GM23248 (cell line): Measurements from ENCODE around the gene TAS2R40. TPM values are rescaled to one million over a fixed set of nuclear protein-coding genes. Genes with fewer than 3 reads are reported as not detected.
"Not testable (repeated sequence)": the region's sequence is repeated elsewhere in the genome, so short reads cannot be mapped to it uniquely, and the experiment has no call there.

Experiments
- DNase-seq: peaks from one replicate; pipeline ENCODE4 v3.0.0-alpha.2; 2015
- H2AFZ ChIP-seq: fragments of 200-600 bp; sonication (generic); 2 replicates; pipeline ENCODE4 v1.6.1; 2016; ENCODE audit warnings: antibody characterized with exemption
- H3F3A ChIP-seq: fragments of 200-600 bp; sonication (generic); 2 replicates; pipeline ENCODE4 v1.6.1; 2016; ENCODE audit warnings: mild to moderate bottlenecking, antibody characterized with exemption, mixed run types; ENCODE audit not compliant: insufficient read depth
- H3K27ac ChIP-seq: fragments of 200-600 bp; sonication (generic); 2 replicates; pipeline ENCODE4 v1.5.1; 2016; ENCODE audit warnings: mild to moderate bottlenecking
- H3K27me3 ChIP-seq: fragments of 200-600 bp; sonication (generic); replicated peaks from 2 replicates; pipeline ENCODE4 v1.6.1; 2016; ENCODE audit warnings: mild to moderate bottlenecking; ENCODE audit not compliant: insufficient read depth
- H3K36me3 ChIP-seq: fragments of 200-600 bp; sonication (generic); 2 replicates; pipeline ENCODE4 v1.6.1; 2016; ENCODE audit warnings: low read depth, mild to moderate bottlenecking
- H3K4me1 ChIP-seq: fragments of 200-600 bp; sonication (generic); 2 replicates; pipeline ENCODE4 v1.6.1; 2016; ENCODE audit warnings: mild to moderate bottlenecking; ENCODE audit not compliant: insufficient read depth
- H3K4me2 ChIP-seq: fragments of 200-600 bp; sonication (generic); one replicate; pipeline ENCODE4 v1.6.1; 2016; ENCODE audit warnings: mild to moderate bottlenecking; ENCODE audit not compliant: unreplicated experiment
- H3K4me3 ChIP-seq: fragments of 200-600 bp; sonication (generic); 2 replicates; pipeline ENCODE4 v1.5.1; 2016; ENCODE audit warnings: mild to moderate bottlenecking
- H3K79me2 ChIP-seq: fragments of 200-600 bp; sonication (generic); 2 replicates; pipeline ENCODE4 v1.6.1; 2016; ENCODE audit warnings: mild to moderate bottlenecking; ENCODE audit not compliant: insufficient read depth
- H3K9ac ChIP-seq: fragments of 200-600 bp; sonication (generic); 2 replicates; pipeline ENCODE4 v1.6.1; 2016; ENCODE audit warnings: mild to moderate bottlenecking
- H3K9me2 ChIP-seq: fragments of 200-600 bp; sonication (generic); 2 replicates; pipeline ENCODE4 v1.6.1; 2016; ENCODE audit warnings: mixed run types, mild to moderate bottlenecking, moderate library complexity; ENCODE audit not compliant: insufficient read depth
- H3K9me3 ChIP-seq: fragments of 200-600 bp; sonication (generic); one replicate; pipeline ENCODE4 v1.6.1; 2017; ENCODE audit warnings: low read depth
- H4K20me1 ChIP-seq: fragments of 200-600 bp; sonication (generic); 2 replicates; pipeline ENCODE4 v1.6.0; 2016; ENCODE audit not compliant: insufficient read depth
- EZH2 ChIP-seq: fragments of 200-600 bp; sonication (generic); IDR thresholded peaks from 2 replicates; pipeline ENCODE4 v1.6.1; 2018; ENCODE audit warnings: antibody characterized with exemption, mild to moderate bottlenecking; ENCODE audit not compliant: insufficient read depth, poor library complexity, severe bottlenecking
- EZH2phosphoT487 ChIP-seq: fragments of 200-600 bp; sonication (generic); IDR thresholded peaks from 2 replicates; pipeline ENCODE4 v1.6.1; 2018; ENCODE audit warnings: antibody characterized with exemption, moderate library complexity, mild to moderate bottlenecking, low read depth; ENCODE audit not compliant: insufficient read depth
- WGBS, 2 experiments: methylation state at CpG; one replicate each; pipeline ENCODE4 v1.1.6; 2015 to 2017; ENCODE audit warnings: low lambda C conversion rate in 2 of 2, low coverage in 1 of 2; ENCODE audit errors: missing lambda C conversion rate in 2 of 2; 5-methylcytosine and 5-hydroxymethylcytosine counted together
- in situ Hi-C: fragments of 300-500 bp; cut with MboI; formaldehyde crosslinking; loops from 2 replicates; pipeline ENCODE4 v1.15.0; 2020
- polyA plus RNA-seq: library from polyadenylated mRNA; unstranded; fragments of >200 nt; fragmentation: Nextera tagmentation; extraction: Ambion mirVana; gene quantifications from 2 replicates; pipeline ENCODE4 v1.2.1, GENCODE V29; 2016
- total RNA-seq: library from RNA; depleted of rRNA; stranded (reverse); fragments of >200 nt; shearing (Covaris generic); gene quantifications from 2 replicates; pipeline ENCODE4 v1.2.3, GENCODE V29; 2014

TAS2R40 gene
- total and polyA plus RNA-seq, 2 experiments from 2014 or later, result not detected

- Histone ChIP-seq H3K27ac (no peak overlapping the region), H3K9me3 (no peaks in the 10 kb centered on the region), H3K4me3 (no peak overlapping the region), H2AFZ (peak overlapping the region; percentile 54; the same call in 1 of the 2 replicates), H3K36me3 (no peaks in the 10 kb centered on the region), H3K27me3 (no peaks in the 10 kb centered on the region), H3K9me2 (no peaks in the 10 kb centered on the region), H3F3A (no peaks in the 10 kb centered on the region), H3K4me2 (no peak overlapping the region), H4K20me1 (no peaks in the 10 kb centered on the region), H3K9ac (no peak overlapping the region), H3K4me1 (no peaks in the 10 kb centered on the region), H3K79me2 (peaks cover 5% of the 10 kb centered on the region; the same call in 1 of the 2 replicates)
- DNase-seq, result no peak
- 57 to 58% methylated on average over 2 of the region's 2 CpGs for WGBS, 2 experiments
- no peak for TF ChIP-seq EZH2
- TF ChIP-seq EZH2phosphoT487, result no peak
- in situ Hi-C loops, result no loop called here
These were observed 37.0 kb downstream of the TAS2R40 start for GRCh38 chr7:143258831-143259230.

- TF ChIP-seq EZH2phosphoT487 (no peak), EZH2 (no peak)
- 86 to 98% methylated on average over 2 of the region's 2 CpGs for WGBS, 2 experiments
- Histone ChIP-seq H3K4me3 (no peak overlapping the region), H3K79me2 (peaks cover 12% of the 10 kb centered on the region), H3K27ac (no peak overlapping the region), H3K9me3 (no peaks in the 10 kb centered on the region), H3K27me3 (no peaks in the 10 kb centered on the region), H4K20me1 (no peaks in the 10 kb centered on the region), H3K36me3 (no peaks in the 10 kb centered on the region), H3K9ac (no peak overlapping the region), H3F3A (no peaks in the 10 kb centered on the region), H3K4me2 (no peak overlapping the region), H2AFZ (no peak overlapping the region), H3K9me2 (no peaks in the 10 kb centered on the region), H3K4me1 (peaks cover 5% of the 10 kb centered on the region; the same call in 1 of the 2 replicates)
- no peak for DNase-seq
- in situ Hi-C loops, result no loop called here
These were observed 37.9 kb downstream of the TAS2R40 start for GRCh38 chr7:143259765-143260164.

GRCh38 chr7:143261901-143262300, 40.1 kb downstream of the TAS2R40 start:
- no peak for TF ChIP-seq EZH2phosphoT487
- no peak for TF ChIP-seq EZH2
- no peaks in the 10 kb centered on the region for H3F3A ChIP-seq
- H3K9ac ChIP-seq, result no peak overlapping the region
- DNase-seq, result no peak
- H3K4me3 ChIP-seq, result no peak overlapping the region
- H4K20me1 ChIP-seq, result no peaks in the 10 kb centered on the region
- H3K79me2 ChIP-seq, result peaks cover 12% of the 10 kb centered on the region
- 72 to 82% methylated on average over 1 of the region's 1 CpG for WGBS, 2 experiments
- H3K27me3 ChIP-seq, result no peaks in the 10 kb centered on the region
- H3K4me1 ChIP-seq, result peaks cover 5% of the 10 kb centered on the region; the same call in 1 of the 2 replicates
- H3K27ac ChIP-seq, result no peak overlapping the region
- H3K36me3 ChIP-seq, result 0 out of 2 replicates have a peak, but pooled peaks cover 4% of the 10 kb centered on the region
- H3K4me2 ChIP-seq, result no peak overlapping the region
- no peak overlapping the region; the same call in 1 of the 2 replicates for H2AFZ ChIP-seq
- H3K9me3 ChIP-seq, result no peaks in the 10 kb centered on the region
- H3K9me2 ChIP-seq, result no peaks in the 10 kb centered on the region
- in situ Hi-C loops, result no loop called here

GRCh38 chr7:143263266-143264195, 41.7 kb downstream of the TAS2R40 start, which contains the start of gene GSTK1:
Gene GSTK1 (plus strand): TSS chr7:143263441. CDS start chr7:143263514, 73 bp downstream.
- no peaks in the 10 kb centered on the region for H4K20me1 ChIP-seq
- peak within 1 kb of the TSS; percentile 95 for H2AFZ ChIP-seq
- peak within 1 kb of the TSS; percentile 84 for H3K9ac ChIP-seq
- in situ Hi-C loops, result no loop called here
- DNase-seq, result peak; percentile 86
- peak within 1 kb of the TSS; percentile 96 for H3K4me2 ChIP-seq
- no peaks in the 10 kb centered on the region for H3K9me3 ChIP-seq
- H3K4me1 ChIP-seq, result peaks cover 5% of the 10 kb centered on the region; the same call in 1 of the 2 replicates
- H3K4me3 ChIP-seq, result peak within 1 kb of the TSS; percentile 95
- H3K36me3 ChIP-seq, result peaks cover 15% of the 10 kb centered on the region; the same call in 1 of the 2 replicates
- TF ChIP-seq EZH2, result no peak
- TF ChIP-seq EZH2phosphoT487, result no peak
- H3K79me2 ChIP-seq, result peaks cover 12% of the 10 kb centered on the region
- no peaks in the 10 kb centered on the region for H3F3A ChIP-seq
- H3K27ac ChIP-seq, result peak within 1 kb of the TSS; percentile 19; the same call in 1 of the 2 replicates
- H3K27me3 ChIP-seq, result no peaks in the 10 kb centered on the region
- WGBS, 2 experiments, result 1% methylated on average over 45 to 47 of the region's 48 CpGs
- H3K9me2 ChIP-seq, result no peaks in the 10 kb centered on the region

GRCh38 chr7:143264196-143264568, 42.3 kb downstream of the TAS2R40 start:
- H3K27ac ChIP-seq, H3K27me3 ChIP-seq, H4K20me1 ChIP-seq, DNase-seq, H3F3A ChIP-seq, H3K4me1 ChIP-seq, in situ Hi-C loops, H3K9me2 ChIP-seq, H3K9me3 ChIP-seq: not testable (repeated sequence)
- H3K36me3 ChIP-seq, result peaks cover 15% of the 10 kb centered on the region; the same call in 1 of the 2 replicates
- H3K4me3 ChIP-seq, result peak overlapping the region; percentile 95
- 48 to 49% methylated on average over 15 of the region's 15 CpGs for WGBS, 2 experiments
- H3K4me2 ChIP-seq, result peak overlapping the region; percentile 96
- peak overlapping the region; percentile 95 for H2AFZ ChIP-seq
- H3K79me2 ChIP-seq, result peaks cover 12% of the 10 kb centered on the region
- peak overlapping the region; percentile 84 for H3K9ac ChIP-seq
